HepG2 (cell line): ENCODE measurements around the gene DOK4. TPM values are rescaled to one million over a fixed set of nuclear protein-coding genes. Genes with fewer than 3 reads are reported as not detected.
A peak's percentile ranks its signal among the peaks of the same experiment; 100 is the strongest.

Experiments used
- ATAC-seq: fragments of 200-7000 bp; cut with Tn5 transposase; 3 replicates; pipeline ENCODE4 v1.9.1; 2020; ENCODE audit warnings: mild to moderate bottlenecking, moderate library complexity
- BruUV-seq: library from RNA; stranded (reverse); fragments of 400-500 nt; replicated peaks from 2 replicates; lab custom pipeline; 2021; lab: Mats Ljungman, UMichigan
- CTCF ChIA-PET: fragments of 300-600 bp; formaldehyde crosslinking; extraction: SDS; loops from one replicate; lab custom pipeline; 2021; ENCODE audit warnings: low total read pairs, inconsistent platforms, low intra/inter-chr PET ratio; lab: Yijun Ruan, JAX
- POLR2A ChIA-PET: fragments of 350-600 bp; sonication (Branson Sonifier 250); formaldehyde crosslinking; loops from one replicate; lab custom pipeline; 2020; ENCODE audit warnings: antibody characterized with exemption, inconsistent platforms; lab: Yijun Ruan, JAX
- DNase-seq: peaks from one replicate; pipeline ENCODE4 v3.0.0-alpha.2; 2015; ENCODE audit warnings: low spot score
- FAIRE-seq: peaks from 3 replicates; lab custom pipeline; 2011; peaks lifted over from hg19 to GRCh38; lab: Jason Lieb, UNC
- H2AFZ ChIP-seq: one replicate; pipeline ENCODE4 v1.6.1; 2011; ENCODE audit warnings: low read length, inconsistent platforms
- H3K27ac ChIP-seq: fragments of 300-600 bp; 3 replicates; pipeline ENCODE4 v1.8.0; 2011; ENCODE audit warnings: mixed run types, mild to moderate bottlenecking, mixed read lengths, low read length, inconsistent platforms; ENCODE audit not compliant: insufficient read depth; ENCODE audit errors: extremely low read length
- H3K27me3 ChIP-seq, 2 experiments: fragments of 200-600 bp in 1 of 2; 2 replicates in 1 of 2; 3 replicates in 1 of 2; pipeline versions ENCODE4 v1.6.0 to v1.8.0; 2011; ENCODE audit warnings: low read length in 2 of 2, mild to moderate bottlenecking in 2 of 2, moderate library complexity in 2 of 2, inconsistent platforms in 1 of 2; ENCODE audit not compliant: insufficient read depth in 2 of 2, control insufficient read depth in 1 of 2
- H3K36me3 ChIP-seq, 2 experiments: fragments of 200-600 bp in 1 of 2; replicated peaks in 1 of 2; 2 replicates in 1 of 2; 3 replicates in 1 of 2; pipeline versions ENCODE4 v1.5.1 to v1.8.0; 2011; ENCODE audit warnings: low read length in 2 of 2, inconsistent platforms in 1 of 2; ENCODE audit not compliant: insufficient read depth in 2 of 2, control insufficient read depth in 1 of 2
- H3K4me1 ChIP-seq: 2 replicates; pipeline ENCODE4 v1.5.1; 2012; ENCODE audit warnings: low read length, inconsistent platforms; ENCODE audit not compliant: insufficient read depth
- H3K4me2 ChIP-seq: 2 replicates; pipeline ENCODE4 v1.6.0; 2011; ENCODE audit warnings: low read depth, low read length, inconsistent platforms
- H3K4me3 ChIP-seq, 3 experiments: fragments of 200-600 bp in 1 of 3; sonication (generic), shearing (Covaris generic) in 1 of 3; replicated peaks in 1 of 3; 2 replicates each; pipeline ENCODE4 v1.5.1; 2011 to 2016; ENCODE audit warnings: low read length in 3 of 3, inconsistent platforms in 2 of 3, low read depth in 2 of 3, mild to moderate bottlenecking in 2 of 3, control low read depth in 1 of 3, mixed read lengths in 1 of 3; ENCODE audit not compliant: insufficient read depth in 1 of 3
- H3K79me2 ChIP-seq: one replicate; pipeline ENCODE4 v1.6.1; 2011; ENCODE audit warnings: low read length, inconsistent platforms; ENCODE audit not compliant: insufficient read depth
- H3K9ac ChIP-seq: 2 replicates; pipeline ENCODE4 v1.6.0; 2011; ENCODE audit warnings: mild to moderate bottlenecking, low read depth, low read length, inconsistent platforms; ENCODE audit not compliant: insufficient read depth
- H3K9me3 ChIP-seq: 2 replicates; pipeline ENCODE4 v1.5.1; 2012; ENCODE audit warnings: mild to moderate bottlenecking, low read length
- H4K20me1 ChIP-seq: 2 replicates; pipeline ENCODE4 v1.6.0; 2011; ENCODE audit warnings: inconsistent platforms, mild to moderate bottlenecking, low read length, moderate library complexity; ENCODE audit not compliant: insufficient read depth
- HMG20A ChIP-seq: IDR thresholded peaks from 2 replicates; pipeline ENCODE4 v1.6.1; 2016; ENCODE audit warnings: borderline replicate concordance
- MTF1 ChIP-seq: sonication (generic); formaldehyde crosslinking; IDR thresholded peaks from 2 replicates; pipeline ENCODE4 v1.5.0; 2020; ENCODE audit warnings: missing genetic modification reagents
- POLR2AphosphoS5 ChIP-seq: IDR thresholded peaks from 2 replicates; pipeline ENCODE4 v1.6.1; 2012; ENCODE audit warnings: low read depth, low read length
- PRPF4 ChIP-seq: fragments of 200-400 bp; formaldehyde crosslinking; IDR thresholded peaks from 2 replicates; pipeline ENCODE4 v1.6.1; 2016; ENCODE audit warnings: low read length, low read depth; ENCODE audit not compliant: poor library complexity, severe bottlenecking
- TP53 ChIP-seq: sonication (generic); formaldehyde crosslinking; conservative IDR thresholded peaks from 2 replicates; pipeline ENCODE4 v1.4.0; 2020; ENCODE audit warnings: missing genetic modification reagents
- XRCC5 ChIP-seq: fragments of 200-400 bp; formaldehyde crosslinking; optimal IDR thresholded peaks from 2 replicates; pipeline ENCODE3; 2017; ENCODE audit warnings: mild to moderate bottlenecking, low read length
- ZFX ChIP-seq: sonication (generic); formaldehyde crosslinking; IDR thresholded peaks from 2 replicates; pipeline ENCODE4 v1.4.0; 2020; ENCODE audit warnings: mild to moderate bottlenecking, low read depth, missing genetic modification reagents, moderate library complexity
- ZNF431 ChIP-seq: sonication (generic); formaldehyde crosslinking; IDR thresholded peaks from 2 replicates; pipeline ENCODE4 v1.9.0; 2022; ENCODE audit warnings: missing genetic modification reagents, low read depth, mild to moderate bottlenecking, borderline replicate concordance
- ZNF460 ChIP-seq: sonication (generic); formaldehyde crosslinking; IDR thresholded peaks from 2 replicates; pipeline ENCODE4 v1.5.1; 2020; ENCODE audit warnings: missing genetic modification reagents, mild to moderate bottlenecking, borderline replicate concordance
- ZNF644 ChIP-seq: IDR thresholded peaks from 2 replicates; pipeline ENCODE4 v1.6.1; 2016; ENCODE audit warnings: low read depth
- ZNF781 ChIP-seq: sonication (generic); formaldehyde crosslinking; IDR thresholded peaks from 2 replicates; pipeline ENCODE4 v1.5.1; 2020; ENCODE audit warnings: borderline replicate concordance, mild to moderate bottlenecking, missing genetic modification reagents; ENCODE audit errors: not compliant biosample characterization
- ZSCAN9 ChIP-seq: IDR thresholded peaks from 2 replicates; pipeline ENCODE4 v1.6.1; 2016; ENCODE audit warnings: borderline replicate concordance
- WGBS: methylation state at CpG from one replicate; pipeline ENCODE4 v1.1.6; 2017; ENCODE audit warnings: low lambda C conversion rate; 5-methylcytosine and 5-hydroxymethylcytosine counted together
- in situ Hi-C: cut with HindIII; loops from 2 replicates; pipeline ENCODE4 v1.10.0; 2017; ENCODE audit warnings: low pct_unique_long_range_greater_than_20kb; ENCODE audit not compliant: extremely low pct_ligation_motif_present
- intact Hi-C: fragments of 100-400 bp; cut with micrococcal nuclease; formaldehyde crosslinking; loops from one replicate; pipeline ENCODE4 v1.10.0; 2022; ENCODE audit not compliant: unreplicated experiment
- polyA plus RNA-seq, 8 experiments: library from polyadenylated mRNA; depleted of rRNA in 3 of 8; stranded (reverse) in 7 of 8; unstranded in 1 of 8; fragments of >200 nt; fragmentation: Illumina TruSeq in 4 of 8; extraction: Trizol in 4 of 8; gene quantifications; 2 replicates each; pipeline versions ENCODE4 v1.2.1 to v1.2.3, GENCODE V29; 2011 to 2016; ENCODE audit warnings: low read depth in 4 of 8, missing spikeins in 1 of 8, mixed read lengths in 1 of 8; ENCODE audit not compliant: insufficient read depth in 1 of 8
- total RNA-seq, 5 experiments: library from RNA; depleted of rRNA; stranded (reverse); fragments of >200 nt; fragmentation: Illumina TruSeq; extraction: Trizol; gene quantifications; 2 replicates each; pipeline ENCODE4 v1.2.3, GENCODE V29; 2016; ENCODE audit warnings: low read depth in 1 of 5
- TF ChIP-seq, protein P1 (sequence below): sonication (generic); formaldehyde crosslinking; IDR thresholded peaks from 2 replicates; pipeline ENCODE4 v1.4.0; 2020; ENCODE audit warnings: missing genetic modification reagents, borderline replicate concordance
- TF ChIP-seq, protein P2 (sequence below): sonication (generic); formaldehyde crosslinking; IDR thresholded peaks from 2 replicates; pipeline ENCODE4 v1.5.0; 2020; ENCODE audit warnings: missing genetic modification reagents
- TF ChIP-seq, protein P3 (sequence below): sonication (generic); formaldehyde crosslinking; IDR thresholded peaks from 2 replicates; pipeline ENCODE4 v1.4.0; 2020; ENCODE audit warnings: missing genetic modification reagents
- TF ChIP-seq, protein P4 (sequence below), 2 experiments: sonication (generic) in 1 of 2; formaldehyde crosslinking in 1 of 2; IDR thresholded peaks; 2 replicates each; pipeline versions ENCODE4 v1.5.1 to v1.6.1; 2011 to 2020; ENCODE audit warnings: borderline replicate concordance in 1 of 2, low read depth in 1 of 2, low read length in 1 of 2, mild to moderate bottlenecking in 1 of 2, missing genetic modification reagents in 1 of 2, moderate library complexity in 1 of 2

The DOK4 gene
- total and polyA plus RNA-seq, 2 of the 13 experiments (the other 11 are each of a cell fraction or from before 2014, with no cell fraction given): 52.7 to 70.0 TPM

DNA sequence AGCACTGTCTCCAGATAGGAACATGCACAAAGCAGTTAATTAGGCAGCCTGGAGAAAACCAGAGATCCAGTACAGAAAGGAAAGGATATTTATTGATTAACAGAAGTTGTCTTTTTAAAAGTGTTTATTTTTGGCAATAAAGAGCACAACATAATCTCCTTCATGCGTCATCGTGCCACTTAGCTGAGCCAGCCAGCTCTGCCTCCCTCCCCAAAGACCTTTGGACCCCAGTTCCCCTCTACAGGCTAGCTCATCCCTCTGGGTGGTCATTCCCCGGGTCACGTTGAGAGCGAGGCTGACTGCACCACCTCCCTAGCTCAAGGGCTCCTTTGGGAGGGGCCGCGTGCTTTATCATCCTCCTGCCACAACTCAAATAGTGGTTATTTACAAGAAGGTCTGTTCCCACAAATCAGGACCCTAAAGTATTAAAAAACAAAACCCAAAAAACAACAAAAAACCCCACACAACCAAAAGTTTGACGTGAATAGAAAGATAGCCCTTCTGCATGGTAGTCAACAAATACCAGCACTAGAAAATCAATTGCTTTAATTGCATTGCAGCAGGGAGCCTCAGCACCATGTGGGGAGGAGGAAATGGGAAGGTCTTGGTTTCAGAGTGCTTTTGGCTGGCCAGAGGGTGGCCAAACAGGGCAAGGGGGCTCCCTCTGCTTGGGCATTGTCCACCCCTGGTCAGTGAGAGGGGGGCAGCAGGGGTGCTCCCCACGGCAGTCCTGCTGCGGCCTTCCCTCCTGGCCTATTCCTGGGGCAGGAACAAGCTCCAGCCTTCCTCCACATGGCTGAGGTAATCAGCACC is 14.2 kb downstream of the DOK4 start:
- Histone ChIP-seq H3K27me3 (no peaks in the 10 kb centered on the region), H3K79me2 (peaks cover 4% of the 10 kb centered on the region), H4K20me1 (peaks cover 8% of the 10 kb centered on the region; the same call in 1 of the 2 replicates), H3K27ac (peak overlapping the region; percentile 82), H3K9ac (peak overlapping the region; percentile 45), H2AFZ (no peak overlapping the region), H3K36me3 (peaks cover 39 to 71% of the 10 kb centered on the region in 2 experiments), H3K4me3 (no peak overlapping the region; a peak in 1 of 6 replicates), H3K4me1 (peaks cover 61% of the 10 kb centered on the region), H3K4me2 (peak overlapping the region; percentile 55), H3K9me3 (no peaks in the 10 kb centered on the region)
- WGBS: 3% methylated on average over 9 of the region's 10 CpGs
- DNase-seq (peak; percentile 94), ATAC-seq (peak; percentile 83), FAIRE-seq (peak; percentile 99)
- BruUV-seq: TSS peak; percentile 46
- intact Hi-C loops (loop anchor here (1.0 kb wide), 1 partner anchor 47 kb away; no protein-coding TSS in a partner anchor), in situ Hi-C loops (no loop called here)
- ChIA-PET CTCF (interaction anchor here (1.1 kb wide), 1 partner anchor 10 kb away, joined by 3 read pairs; the partner anchor contains the start of gene POLR2C), POLR2A (interaction anchor here (0.8 to 5.6 kb wide), 23 partner anchors 8 to 263 kb away, joined by 3 to 147 read pairs (median 4); partner anchors contain the start of genes CCDC102A, CIAPIN1, COQ9 and CX3CL1)
- 0 out of 2 replicates have a peak, but pooled peaks have one; percentile 20 for TF ChIP-seq ZFX (CRISPR knock-in tag)
- TF ChIP-seq, protein P1, sequence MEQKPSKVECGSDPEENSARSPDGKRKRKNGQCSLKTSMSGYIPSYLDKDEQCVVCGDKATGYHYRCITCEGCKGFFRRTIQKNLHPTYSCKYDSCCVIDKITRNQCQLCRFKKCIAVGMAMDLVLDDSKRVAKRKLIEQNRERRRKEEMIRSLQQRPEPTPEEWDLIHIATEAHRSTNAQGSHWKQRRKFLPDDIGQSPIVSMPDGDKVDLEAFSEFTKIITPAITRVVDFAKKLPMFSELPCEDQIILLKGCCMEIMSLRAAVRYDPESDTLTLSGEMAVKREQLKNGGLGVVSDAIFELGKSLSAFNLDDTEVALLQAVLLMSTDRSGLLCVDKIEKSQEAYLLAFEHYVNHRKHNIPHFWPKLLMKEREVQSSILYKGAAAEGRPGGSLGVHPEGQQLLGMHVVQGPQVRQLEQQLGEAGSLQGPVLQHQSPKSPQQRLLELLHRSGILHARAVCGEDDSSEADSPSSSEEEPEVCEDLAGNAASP (CRISPR knock-in tag): peak; percentile 58; the same call in 1 of the 2 replicates
- TF ChIP-seq, protein P2, sequence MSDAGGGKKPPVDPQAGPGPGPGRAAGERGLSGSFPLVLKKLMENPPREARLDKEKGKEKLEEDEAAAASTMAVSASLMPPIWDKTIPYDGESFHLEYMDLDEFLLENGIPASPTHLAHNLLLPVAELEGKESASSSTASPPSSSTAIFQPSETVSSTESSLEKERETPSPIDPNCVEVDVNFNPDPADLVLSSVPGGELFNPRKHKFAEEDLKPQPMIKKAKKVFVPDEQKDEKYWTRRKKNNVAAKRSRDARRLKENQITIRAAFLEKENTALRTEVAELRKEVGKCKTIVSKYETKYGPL (CRISPR knock-in tag): no peak
- TF ChIP-seq ZNF781 (CRISPR knock-in tag): peak; percentile 5
- peak; percentile 62; the same call in 1 of the 2 replicates for TF ChIP-seq HMG20A (CRISPR knock-in tag)
- peak; percentile 78 for TF ChIP-seq ZNF644
- no peak for TF ChIP-seq MTF1
- TF ChIP-seq, protein P3, sequence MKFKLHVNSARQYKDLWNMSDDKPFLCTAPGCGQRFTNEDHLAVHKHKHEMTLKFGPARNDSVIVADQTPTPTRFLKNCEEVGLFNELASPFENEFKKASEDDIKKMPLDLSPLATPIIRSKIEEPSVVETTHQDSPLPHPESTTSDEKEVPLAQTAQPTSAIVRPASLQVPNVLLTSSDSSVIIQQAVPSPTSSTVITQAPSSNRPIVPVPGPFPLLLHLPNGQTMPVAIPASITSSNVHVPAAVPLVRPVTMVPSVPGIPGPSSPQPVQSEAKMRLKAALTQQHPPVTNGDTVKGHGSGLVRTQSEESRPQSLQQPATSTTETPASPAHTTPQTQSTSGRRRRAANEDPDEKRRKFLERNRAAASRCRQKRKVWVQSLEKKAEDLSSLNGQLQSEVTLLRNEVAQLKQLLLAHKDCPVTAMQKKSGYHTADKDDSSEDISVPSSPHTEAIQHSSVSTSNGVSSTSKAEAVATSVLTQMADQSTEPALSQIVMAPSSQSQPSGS: no peak; the same call in 1 of the 2 replicates
- no peak for TF ChIP-seq PRPF4
- no peak for TF ChIP-seq ZNF460 (CRISPR knock-in tag)
- 0 out of 2 replicates have a peak, but pooled peaks have one; percentile 51 for TF ChIP-seq TP53 (CRISPR knock-in tag)
- peak; percentile 67 for TF ChIP-seq POLR2AphosphoS5
- TF ChIP-seq ZSCAN9: peak; percentile 20; the same call in 1 of the 2 replicates
- TF ChIP-seq XRCC5: peak; percentile 87
- TF ChIP-seq, protein P4, sequence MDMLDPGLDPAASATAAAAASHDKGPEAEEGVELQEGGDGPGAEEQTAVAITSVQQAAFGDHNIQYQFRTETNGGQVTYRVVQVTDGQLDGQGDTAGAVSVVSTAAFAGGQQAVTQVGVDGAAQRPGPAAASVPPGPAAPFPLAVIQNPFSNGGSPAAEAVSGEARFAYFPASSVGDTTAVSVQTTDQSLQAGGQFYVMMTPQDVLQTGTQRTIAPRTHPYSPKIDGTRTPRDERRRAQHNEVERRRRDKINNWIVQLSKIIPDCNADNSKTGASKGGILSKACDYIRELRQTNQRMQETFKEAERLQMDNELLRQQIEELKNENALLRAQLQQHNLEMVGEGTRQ (IDR thresholded peaks at IDR 0.05; ENCODE audit: low read depth, low read length): no peak; the same call in 1 of the 2 replicates
- TF ChIP-seq, protein P4 (CRISPR knock-in tag; IDR thresholded peaks at IDR 0.05; ENCODE audit: borderline replicate concordance): 0 out of 2 replicates have a peak, but pooled peaks have one; percentile 36
- TF ChIP-seq ZNF431 (CRISPR knock-in tag): no peak
